ENCODE data around the gene HUS1B. TPM values are rescaled to one million over a fixed set of nuclear protein-coding genes. Genes with fewer than 3 reads are reported as not detected.

HUS1B gene
- total and polyA plus RNA-seq, 2 of the 13 experiments (the other 11 are each of a cell fraction or from before 2014, with no cell fraction given): 0.18 to 0.40 TPM

- in situ Hi-C loops (cut with HindIII; ENCODE audit: extremely low pct_ligation_motif_present, low pct_unique_long_range_greater_than_20kb): no loop called here
- intact Hi-C loops (cut with micrococcal nuclease; ENCODE audit: unreplicated experiment): no loop called here
These were observed 47.0 kb downstream of the HUS1B start for GRCh38 chr6:609905-610304.

More at GRCh38 chr6:609905-610304, 47.0 kb downstream of the HUS1B start:
- no peaks in the 10 kb centered on the region for H3K27me3 ChIP-seq (ENCODE audit: control insufficient read depth in 1 of 2, insufficient read depth in 2 of 2, low read length in 2 of 2)
- 96% methylated on average over 4 of the region's 4 CpGs for WGBS (ENCODE audit: low lambda C conversion rate)
- no peak overlapping the region for H3K27ac ChIP-seq (ENCODE audit: extremely low read length, insufficient read depth, low read length)
- H3K4me1 ChIP-seq (ENCODE audit: insufficient read depth, low read length): no peaks in the 10 kb centered on the region
- H3K4me2 ChIP-seq (ENCODE audit: low read depth, low read length): no peak overlapping the region
- DNase-seq (ENCODE audit: low spot score) (no peak), FAIRE-seq (no peak), ATAC-seq (no peak)
- BruUV-seq (replicated peaks): no TSS peak
- no peak overlapping the region for H3K4me3 ChIP-seq (replicated peaks in 1 of 3; ENCODE audit: insufficient read depth in 1 of 3, low read depth in 2 of 3, low read length in 3 of 3)
- TF ChIP-seq MED1 (CRISPR knock-in tag; IDR thresholded peaks at IDR 0.05): no peak
- TF ChIP-seq ZFY (CRISPR knock-in tag; IDR thresholded peaks at IDR 0.05): no peak
- no peak for TF ChIP-seq CREB1 (IDR thresholded peaks at IDR 0.05)
- TF ChIP-seq CREB1 (CRISPR knock-in tag; IDR thresholded peaks at IDR 0.05): no peak
- no peak for TF ChIP-seq RXRA (CRISPR knock-in tag; IDR thresholded peaks at IDR 0.05)
- TF ChIP-seq ZKSCAN8 (CRISPR knock-in tag; IDR thresholded peaks at IDR 0.05; ENCODE audit: borderline replicate concordance): no peak
- TF ChIP-seq ZNF577 (CRISPR knock-in tag; IDR thresholded peaks at IDR 0.05; ENCODE audit: borderline replicate concordance, low read depth): no peak
- TF ChIP-seq DMTF1 (CRISPR knock-in tag; IDR thresholded peaks at IDR 0.05): no peak
- no peak for TF ChIP-seq ZNF12 (CRISPR knock-in tag; IDR thresholded peaks at IDR 0.05)
- TF ChIP-seq ZNF205 (CRISPR knock-in tag; IDR thresholded peaks at IDR 0.05): no peak
- no peaks in the 10 kb centered on the region for H3K79me2 ChIP-seq (ENCODE audit: insufficient read depth, low read length)
- no peak overlapping the region for H3K9ac ChIP-seq (ENCODE audit: insufficient read depth, low read depth, low read length)
- ChIA-PET CTCF (ENCODE audit: low intra/inter-chr PET ratio, low total read pairs) (no interaction called here), POLR2A (no interaction called here)
- no peaks in the 10 kb centered on the region for H4K20me1 ChIP-seq (ENCODE audit: insufficient read depth, low read length)
- H3K36me3 ChIP-seq (replicated peaks in 1 of 2; ENCODE audit: control insufficient read depth in 1 of 2, insufficient read depth in 2 of 2, low read length in 2 of 2): peaks cover 0 to 3% of the 10 kb centered on the region in 2 experiments; a peak in 2 of 5 replicates
- H2AFZ ChIP-seq (ENCODE audit: low read length): no peak overlapping the region
- H3K9me3 ChIP-seq (ENCODE audit: low read length): no peaks in the 10 kb centered on the region
